Endodermal cell (in vitro differentiated cells): ENCODE results near the gene CEACAM18. TPM values are rescaled to one million over a fixed set of nuclear protein-coding genes. Genes with fewer than 3 reads are reported as not detected.
A peak's percentile ranks its signal among the peaks of the same experiment; 100 is the strongest.

Experiments
- DNase-seq: peaks from one replicate; pipeline ENCODE4 v3.0.0-alpha.2; 2017
- H3K27ac ChIP-seq: 2 replicates; pipeline ENCODE4 v1.5.1; 2013; ENCODE audit warnings: mild to moderate bottlenecking, low read depth, low read length, moderate library complexity
- H3K27me3 ChIP-seq: 2 replicates; pipeline ENCODE4 v1.6.1; 2013; ENCODE audit warnings: mild to moderate bottlenecking, low read length, moderate library complexity; ENCODE audit not compliant: insufficient read depth, control insufficient read depth, poor library complexity, severe bottlenecking
- H3K36me3 ChIP-seq: 2 replicates; pipeline ENCODE4 v1.7.0; 2013; ENCODE audit warnings: mild to moderate bottlenecking, low read length, moderate library complexity; ENCODE audit not compliant: control insufficient read depth, insufficient read depth
- H3K4me1 ChIP-seq: one replicate; pipeline ENCODE4 v1.7.0; 2013; ENCODE audit warnings: low read length; ENCODE audit not compliant: control insufficient read depth, insufficient read depth
- H3K4me3 ChIP-seq: 2 replicates; pipeline ENCODE4 v1.5.1; 2013; ENCODE audit warnings: mild to moderate bottlenecking, low read length, moderate library complexity
- H3K9ac ChIP-seq: 2 replicates; pipeline ENCODE4 v1.6.1; 2013; ENCODE audit warnings: mild to moderate bottlenecking, low read length, moderate library complexity; ENCODE audit not compliant: poor library complexity, severe bottlenecking; ENCODE audit errors: extremely low read depth
- H3K9me3 ChIP-seq: 2 replicates; pipeline ENCODE4 v1.6.1; 2013; ENCODE audit warnings: mild to moderate bottlenecking, low read length, moderate library complexity; ENCODE audit not compliant: control insufficient read depth
- H3K27ac Mint-ChIP-seq: 2 replicates; pipeline ENCODE4 v1.8.0; 2020; ENCODE audit warnings: mixed read lengths
- H3K27me3 Mint-ChIP-seq: 2 replicates; pipeline ENCODE4 v1.8.0; 2021; ENCODE audit warnings: mild to moderate bottlenecking, mixed read lengths; ENCODE audit not compliant: insufficient read depth
- H3K36me3 Mint-ChIP-seq: 2 replicates; pipeline ENCODE4 v1.8.0; 2020; ENCODE audit warnings: low read depth, mixed read lengths
- H3K4me1 Mint-ChIP-seq: 2 replicates; pipeline ENCODE4 v1.8.0; 2020; ENCODE audit warnings: mixed read lengths
- H3K4me3 Mint-ChIP-seq: 2 replicates; pipeline ENCODE4 v1.8.0; 2020; ENCODE audit warnings: mild to moderate bottlenecking, moderate library complexity, mixed read lengths
- H3K9me3 Mint-ChIP-seq: 2 replicates; pipeline ENCODE4 v1.8.0; 2020; ENCODE audit warnings: mild to moderate bottlenecking, mixed read lengths
- WGBS, 2 experiments: methylation state at CpG; one replicate each; pipeline versions ENCODE4 v1.1.5 to v1.1.7; 2013; ENCODE audit warnings: missing lambda C conversion rate in 2 of 2, mixed read lengths in 1 of 2; ENCODE audit not compliant: insufficient coverage in 1 of 2, insufficient read length in 1 of 2; 5-methylcytosine and 5-hydroxymethylcytosine counted together
- total RNA-seq, 2 donors: library from RNA; stranded (reverse); fragmentation: NEBNext Ultra II Directional in 1 of 2; extraction: Animal tissue kit (Norgen Biotek cat#: 25700) in 1 of 2; gene quantifications; 2 replicates in 1 of 2; 3 replicates in 1 of 2; pipeline ENCODE4 v1.2.1, GENCODE V29; 2021
- TF ChIP-seq, protein P1 (sequence below): fragments of 200-600 bp; sonication (generic); conservative IDR thresholded peaks from 2 replicates; pipeline ENCODE4 v1.5.0; 2021; ENCODE audit warnings: antibody characterized with exemption, mild to moderate bottlenecking

The CEACAM18 gene
- total RNA-seq, 2 donors from 2014 or later, result not detected

DNA sequence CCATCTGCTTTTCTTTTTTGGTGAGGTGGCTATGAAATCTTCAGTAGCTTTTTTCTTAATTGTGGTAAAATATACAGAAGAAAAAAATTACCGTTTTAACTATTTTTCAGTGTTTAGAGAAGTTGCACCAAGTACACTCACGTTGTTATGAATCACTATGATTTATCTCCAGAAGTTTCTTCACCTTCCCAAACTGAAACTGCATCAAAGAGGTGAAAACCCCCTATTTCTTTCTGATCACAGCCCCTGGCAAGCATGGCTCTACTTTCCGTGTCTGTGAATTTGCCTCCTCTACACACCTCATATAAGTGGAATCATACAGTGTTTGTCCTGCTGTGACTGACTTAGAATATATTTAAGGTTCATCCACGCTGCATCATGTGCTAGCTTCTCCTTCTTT is 45.3 kb upstream of the CEACAM18 start:
- no peaks in the 10 kb centered on the region for H3K4me1 ChIP-seq
- 78 to 84% methylated on average over 1 to 4 of the region's 4 CpGs for WGBS, 2 experiments
- no peak overlapping the region for H3K27ac Mint-ChIP-seq
- no peaks in the 10 kb centered on the region for H3K4me1 Mint-ChIP-seq
- no peak overlapping the region for H3K27ac ChIP-seq
- no peaks in the 10 kb centered on the region for H3K36me3 ChIP-seq
- H3K27me3 Mint-ChIP-seq, result peaks cover 35% of the 10 kb centered on the region
- H3K9ac ChIP-seq, result no peak overlapping the region
- H3K27me3 ChIP-seq, result peaks cover 15% of the 10 kb centered on the region
- no peak overlapping the region for H3K4me3 ChIP-seq
- H3K36me3 Mint-ChIP-seq, result no peaks in the 10 kb centered on the region
- H3K4me3 Mint-ChIP-seq, result no peak overlapping the region
- TF ChIP-seq, protein P1, sequence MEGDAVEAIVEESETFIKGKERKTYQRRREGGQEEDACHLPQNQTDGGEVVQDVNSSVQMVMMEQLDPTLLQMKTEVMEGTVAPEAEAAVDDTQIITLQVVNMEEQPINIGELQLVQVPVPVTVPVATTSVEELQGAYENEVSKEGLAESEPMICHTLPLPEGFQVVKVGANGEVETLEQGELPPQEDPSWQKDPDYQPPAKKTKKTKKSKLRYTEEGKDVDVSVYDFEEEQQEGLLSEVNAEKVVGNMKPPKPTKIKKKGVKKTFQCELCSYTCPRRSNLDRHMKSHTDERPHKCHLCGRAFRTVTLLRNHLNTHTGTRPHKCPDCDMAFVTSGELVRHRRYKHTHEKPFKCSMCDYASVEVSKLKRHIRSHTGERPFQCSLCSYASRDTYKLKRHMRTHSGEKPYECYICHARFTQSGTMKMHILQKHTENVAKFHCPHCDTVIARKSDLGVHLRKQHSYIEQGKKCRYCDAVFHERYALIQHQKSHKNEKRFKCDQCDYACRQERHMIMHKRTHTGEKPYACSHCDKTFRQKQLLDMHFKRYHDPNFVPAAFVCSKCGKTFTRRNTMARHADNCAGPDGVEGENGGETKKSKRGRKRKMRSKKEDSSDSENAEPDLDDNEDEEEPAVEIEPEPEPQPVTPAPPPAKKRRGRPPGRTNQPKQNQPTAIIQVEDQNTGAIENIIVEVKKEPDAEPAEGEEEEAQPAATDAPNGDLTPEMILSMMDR, result no peak
- no peaks in the 10 kb centered on the region for H3K9me3 Mint-ChIP-seq
- no peak for DNase-seq
- no peaks in the 10 kb centered on the region for H3K9me3 ChIP-seq

DNA sequence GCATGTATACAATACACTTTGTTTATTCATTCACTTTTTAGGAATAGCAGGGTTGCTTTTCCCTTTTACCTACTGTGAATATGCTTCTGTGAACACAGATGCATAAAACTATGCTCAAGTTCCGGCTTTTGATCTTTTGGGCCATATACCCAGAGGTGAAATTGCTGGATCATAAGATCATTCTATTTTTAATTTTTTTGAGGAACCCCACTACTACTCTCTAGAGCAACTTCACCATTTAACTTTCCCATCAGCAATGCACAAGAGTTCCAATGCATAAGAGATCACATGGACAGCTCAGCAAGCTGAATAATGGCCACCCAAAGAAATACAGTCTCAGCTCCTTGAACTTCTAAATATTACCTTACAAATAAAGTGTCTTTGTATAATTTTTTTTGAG is 43.9 kb upstream of the CEACAM18 start:
- H3K27ac Mint-ChIP-seq, result no peak overlapping the region
- DNase-seq, result no peak
- no peaks in the 10 kb centered on the region for H3K4me1 ChIP-seq
- peaks cover 26% of the 10 kb centered on the region for H3K27me3 Mint-ChIP-seq
- no peak overlapping the region for H3K4me3 Mint-ChIP-seq
- H3K9me3 ChIP-seq, result no peaks in the 10 kb centered on the region
- H3K9me3 Mint-ChIP-seq, result no peaks in the 10 kb centered on the region
- peaks cover 15% of the 10 kb centered on the region for H3K27me3 ChIP-seq
- TF ChIP-seq, protein P1, result no peak
- no peaks in the 10 kb centered on the region for H3K4me1 Mint-ChIP-seq
- no peak overlapping the region for H3K9ac ChIP-seq
- no peaks in the 10 kb centered on the region for H3K36me3 Mint-ChIP-seq
- 84% methylated on average over 1 of the region's 1 CpG; no CpG with 5 or more reads in 1 of the 2 experiments for WGBS, 2 experiments
- no peaks in the 10 kb centered on the region for H3K36me3 ChIP-seq
- H3K4me3 ChIP-seq, result no peak overlapping the region
- no peak overlapping the region for H3K27ac ChIP-seq

DNA sequence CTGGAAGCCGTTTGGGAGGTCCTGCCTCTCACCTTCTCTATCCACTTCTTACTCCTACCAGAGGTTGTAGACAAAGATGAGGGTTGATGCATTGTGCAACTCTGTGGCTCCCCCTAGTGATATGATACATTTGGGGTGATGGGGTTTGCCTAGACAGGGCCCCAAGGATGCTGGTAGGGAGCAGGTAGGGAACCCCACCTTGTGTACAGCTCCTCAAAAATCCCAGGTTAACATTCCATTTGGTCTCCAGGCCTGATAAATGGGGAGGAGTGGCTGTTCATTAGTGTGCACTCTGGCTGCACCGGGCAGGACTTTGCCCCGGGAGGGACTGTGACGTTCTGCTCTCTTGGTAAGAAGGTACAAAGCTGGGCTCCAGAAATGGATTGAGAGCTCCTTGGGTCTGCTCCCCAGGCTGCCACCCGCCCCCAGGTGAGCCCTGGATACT is 39.3 kb upstream of the CEACAM18 start:
- H3K27me3 ChIP-seq, result peaks cover 15% of the 10 kb centered on the region
- DNase-seq, result peak; percentile 54

More for the DNA sequence above, 39.3 kb upstream of the CEACAM18 start:
- Histone ChIP-seq H3K4me1 (no peaks in the 10 kb centered on the region), H3K4me3 (no peak overlapping the region), H3K27ac (no peak overlapping the region), H3K9ac (no peak overlapping the region), H3K9me3 (no peaks in the 10 kb centered on the region), H3K36me3 (no peaks in the 10 kb centered on the region)
- Mint-ChIP-seq H3K27me3 (peaks cover 34% of the 10 kb centered on the region), H3K4me3 (no peak overlapping the region), H3K4me1 (no peaks in the 10 kb centered on the region), H3K9me3 (no peaks in the 10 kb centered on the region), H3K27ac (no peak overlapping the region), H3K36me3 (no peaks in the 10 kb centered on the region)
- WGBS, 2 experiments, result 82 to 93% methylated on average over 4 to 5 of the region's 5 CpGs
- TF ChIP-seq, protein P1, result peak; percentile 54
